Stimulated activated CD4-positive, alpha-beta T cell treated with anti-CD3 and anti-CD28 coated beads, TNF-alpha, amount 100 ng/mL, for 24 hours (primary cell): ENCODE measurements around the gene ABL2.
A peak's percentile ranks its signal among the peaks of the same experiment; 100 is the strongest.
"Not testable (repeated sequence)": the region's sequence is repeated elsewhere in the genome, so short reads cannot be mapped to it uniquely, and the experiment has no call there.

Experiments used
- DNase-seq, 3 experiments: peaks; one replicate each; pipeline ENCODE4 v3.0.0-alpha.2; 2020; ENCODE audit warnings: low read depth in 3 of 3

Gene ABL2

DNA sequence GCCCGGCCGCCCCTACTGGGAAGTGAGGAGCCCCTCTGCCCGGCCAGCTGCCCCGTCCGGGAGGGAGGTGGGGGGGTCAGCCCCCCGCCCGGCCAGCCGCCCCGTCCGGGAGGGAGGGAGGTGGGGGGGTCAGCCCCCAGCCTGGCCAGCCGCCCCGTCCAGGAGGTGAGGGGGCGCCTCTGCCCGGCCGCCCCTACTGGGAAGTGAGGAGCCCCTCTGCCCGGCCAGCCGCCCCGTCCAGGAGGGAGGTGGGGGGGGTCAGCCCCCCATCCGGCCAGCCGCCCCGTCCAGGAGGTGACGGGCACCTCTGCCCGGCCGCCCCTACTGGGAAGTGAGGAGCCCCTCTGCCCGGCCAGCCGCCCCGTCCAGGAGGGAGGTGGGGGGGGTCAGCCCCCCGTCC is 93.8 kb downstream of the ABL2 start:
- DNase-seq: not testable (repeated sequence)

DNA sequence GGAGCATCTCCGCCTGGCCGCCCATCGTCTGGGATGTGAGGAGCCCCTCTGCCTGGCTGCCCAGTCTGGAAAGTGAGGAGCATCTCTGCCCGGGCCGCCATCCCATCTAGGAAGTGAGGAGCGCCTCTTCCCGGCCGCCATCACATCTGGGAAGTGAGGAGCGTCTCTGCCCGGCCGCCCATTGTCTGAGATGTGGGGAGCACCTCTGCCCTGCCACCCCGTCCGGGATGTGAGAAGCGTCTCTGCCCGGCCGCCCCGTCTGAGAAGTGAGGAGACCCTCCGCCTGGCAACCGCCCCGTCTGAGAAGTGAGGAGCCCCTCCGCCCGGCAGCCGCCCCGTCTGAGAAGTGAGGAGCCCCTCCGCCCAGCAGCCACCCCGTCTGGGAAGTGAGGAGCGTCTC is 94.3 kb downstream of the ABL2 start:
- not testable (repeated sequence) for DNase-seq

DNA sequence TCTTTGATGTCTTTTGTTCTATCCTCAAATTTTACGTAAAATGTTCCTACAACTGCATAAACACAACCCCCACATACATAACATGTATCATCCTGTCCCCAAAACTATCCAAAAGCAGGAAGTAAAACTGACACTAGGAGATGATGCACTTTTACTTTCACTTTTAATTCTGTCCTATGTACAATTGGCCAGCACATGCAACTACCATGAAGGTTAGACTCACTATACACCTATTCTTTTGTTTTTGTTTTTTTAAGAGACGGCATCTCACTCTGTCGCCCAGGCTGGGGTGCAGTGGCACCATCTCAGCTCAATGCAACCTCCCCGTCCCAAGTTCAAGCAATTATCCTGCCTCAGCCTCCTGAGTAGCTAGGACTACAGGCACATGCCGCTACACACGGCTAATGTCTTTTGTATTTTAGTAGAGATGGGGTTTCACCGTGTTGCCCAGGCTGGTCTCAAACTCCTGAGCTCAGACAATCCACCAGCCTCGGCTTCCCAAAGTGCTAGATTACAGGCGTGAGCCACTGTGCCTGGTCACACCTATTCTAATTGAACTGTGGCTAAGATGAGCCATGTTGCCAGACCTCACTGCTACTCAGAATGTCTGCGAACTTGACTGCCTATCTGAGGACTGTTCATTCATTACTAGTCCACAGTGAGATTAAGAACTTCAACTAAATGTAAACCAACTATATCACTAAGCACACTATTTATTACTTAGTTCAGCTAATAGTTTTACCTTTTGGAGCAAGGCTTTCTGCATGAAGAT is 99.6 kb downstream of the ABL2 start:
- no peak for DNase-seq

DNA sequence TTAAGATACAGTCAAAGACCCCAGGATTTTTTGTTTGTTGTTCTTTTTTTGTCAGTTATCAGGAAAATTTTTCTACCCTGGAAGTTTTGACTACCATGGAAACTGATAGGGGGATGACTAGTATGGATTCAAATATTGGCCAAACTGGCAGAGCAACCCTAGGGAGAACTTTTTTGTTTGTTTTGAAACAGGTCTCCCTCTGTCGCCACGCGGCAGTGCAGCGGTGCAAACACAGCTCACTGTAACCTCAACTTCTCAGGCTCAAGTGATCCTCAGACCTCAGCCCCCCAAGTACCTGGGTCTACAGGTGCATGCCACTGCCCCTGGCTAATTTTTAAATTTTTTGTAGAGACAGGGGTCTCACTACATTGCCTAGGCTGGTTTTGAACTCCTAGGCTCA is 101.0 kb downstream of the ABL2 start:
- DNase-seq: no peak

DNA sequence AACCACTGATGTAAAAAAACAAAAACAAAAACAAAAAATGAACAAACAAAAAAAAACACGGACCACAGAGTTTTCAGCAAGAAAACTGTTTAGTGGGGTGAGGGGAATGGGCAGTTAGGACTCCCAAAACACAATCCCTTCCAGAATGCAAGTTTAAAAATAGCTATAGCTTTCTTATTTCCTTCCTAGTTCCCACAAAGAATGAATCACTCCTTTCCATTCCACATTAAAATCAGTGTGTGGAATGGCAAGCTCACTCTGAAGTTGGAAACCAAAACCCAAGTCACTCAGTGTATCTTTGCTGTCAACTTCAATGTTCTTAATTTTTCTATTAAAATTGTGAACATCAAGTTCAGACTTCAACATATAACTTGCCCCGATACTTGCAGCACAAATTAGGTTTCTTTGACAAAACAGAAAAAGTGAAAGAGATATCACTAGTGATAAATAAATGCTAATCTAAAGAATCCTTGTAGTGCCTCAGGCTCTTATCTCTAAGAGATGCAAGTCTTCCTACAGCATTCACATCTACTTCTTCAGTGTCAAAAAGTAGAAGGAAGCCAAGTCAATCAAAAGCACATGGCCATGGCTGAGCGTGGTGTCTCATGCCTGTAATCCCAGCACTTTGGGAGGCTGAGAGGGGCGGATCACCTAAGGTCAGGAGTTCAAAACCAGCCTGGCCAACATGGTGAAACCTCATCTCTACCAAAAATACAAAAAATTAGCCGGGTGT is 102.1 kb downstream of the ABL2 start:
- DNase-seq: no peak

DNA sequence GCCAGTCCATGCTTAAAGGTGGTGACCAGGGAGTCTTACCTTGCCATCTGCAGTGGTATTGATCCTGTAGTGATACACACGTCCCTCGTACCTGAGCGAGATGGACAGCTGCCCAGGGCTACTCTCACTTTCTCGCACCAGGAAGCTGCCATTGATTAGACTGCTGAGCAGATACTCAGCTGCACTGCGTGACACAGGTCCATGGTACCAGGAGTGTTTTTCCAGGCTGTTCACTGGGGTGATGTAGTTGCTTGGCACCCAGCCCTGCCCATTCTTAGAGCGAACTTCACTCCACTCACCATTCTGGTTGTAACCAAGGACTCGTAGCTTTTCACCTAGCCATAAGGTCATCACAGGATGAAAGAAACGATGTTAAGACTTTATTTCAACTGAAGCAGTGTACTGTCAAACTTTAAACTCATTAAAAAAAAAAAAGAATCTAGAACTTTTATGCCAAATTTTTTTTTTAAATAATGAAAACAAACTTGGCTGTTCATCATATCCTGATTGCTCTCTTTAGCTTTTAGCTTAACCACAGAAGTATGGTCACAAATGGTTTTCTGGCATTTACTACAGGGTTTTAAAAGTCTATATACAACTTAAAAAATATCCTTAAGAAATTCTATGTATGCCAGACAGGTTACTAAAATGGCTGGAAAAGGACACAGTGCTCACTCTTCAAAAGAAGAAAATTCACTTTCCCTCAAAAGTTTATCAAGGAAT is 103.0 kb downstream of the ABL2 start:
- DNase-seq: no peak

DNA sequence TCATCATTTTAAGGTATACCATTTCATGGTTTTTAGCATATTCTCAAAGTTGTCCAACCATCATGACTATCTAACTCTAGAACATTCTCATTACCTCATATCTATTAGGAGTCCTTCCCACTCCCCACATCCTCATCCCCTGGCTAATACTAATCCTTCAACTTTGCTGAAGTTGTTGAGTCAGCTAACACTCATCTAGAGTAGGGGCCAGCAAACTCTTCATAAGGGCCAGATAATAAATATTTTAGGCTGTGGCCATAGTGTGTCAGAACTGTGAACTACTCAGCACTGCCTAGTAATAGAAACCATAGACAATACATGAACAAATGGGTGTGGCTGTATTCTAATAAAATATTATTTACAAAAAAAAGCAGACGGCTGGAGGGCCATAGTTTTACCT is 104.6 kb downstream of the ABL2 start:
- no peak for DNase-seq

DNA sequence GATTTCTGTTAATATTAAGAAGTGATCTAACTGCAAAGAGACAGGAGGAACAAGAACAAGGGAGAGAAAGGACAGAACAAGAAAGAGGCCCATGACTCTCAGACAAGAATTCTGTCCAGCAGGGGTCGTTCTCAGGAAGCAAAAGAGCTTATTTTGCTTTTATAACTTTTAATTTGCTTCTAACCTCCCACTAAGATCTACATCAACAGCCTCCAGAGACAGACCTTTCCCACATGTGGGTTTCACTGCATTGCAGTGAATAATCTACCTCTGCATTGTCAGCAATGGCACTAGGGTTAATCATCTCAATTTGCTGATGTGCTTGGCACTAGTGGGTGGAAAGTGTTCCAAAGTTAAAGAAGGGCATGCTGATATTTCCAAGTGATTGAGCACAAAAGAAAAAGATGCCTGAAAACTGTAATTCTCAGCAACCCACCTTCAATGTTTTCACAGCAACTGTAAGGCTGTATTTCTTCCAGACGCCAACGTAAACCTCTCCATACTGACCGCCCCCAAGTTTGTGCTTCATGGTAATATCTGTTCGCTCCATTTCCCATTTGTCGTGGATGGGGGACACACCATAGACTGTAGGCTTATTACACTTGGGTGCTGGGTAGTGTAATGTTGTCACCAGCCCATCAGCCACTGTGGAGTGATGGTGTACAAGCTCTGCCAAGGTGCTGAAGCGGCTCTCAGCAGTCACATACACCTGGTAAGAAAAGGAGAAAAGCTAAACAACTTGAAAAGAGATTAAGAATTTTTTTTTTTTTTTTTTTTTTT is 108.1 kb downstream of the ABL2 start:
- peak in 1 of 3 experiments; percentile 36 for DNase-seq

DNA sequence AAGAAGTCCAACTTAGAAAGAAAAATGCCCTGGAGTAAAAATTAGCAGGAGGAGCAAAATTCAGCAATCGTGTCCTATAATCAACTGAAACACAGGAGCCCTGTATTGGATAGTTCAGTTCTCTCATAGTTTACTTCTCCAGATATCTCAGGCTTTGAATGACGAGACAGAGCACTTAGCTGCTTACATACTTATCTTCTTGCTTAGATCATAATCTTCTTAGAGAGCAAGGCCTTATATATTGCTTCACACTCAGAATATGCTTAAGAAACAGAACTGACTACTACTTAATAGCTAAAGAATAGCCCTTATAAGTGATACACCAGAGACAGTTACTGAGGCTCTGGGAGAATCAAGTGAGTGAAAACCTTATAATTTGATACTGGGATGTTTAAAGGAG is 108.7 kb downstream of the ABL2 start:
- DNase-seq: no peak

DNA sequence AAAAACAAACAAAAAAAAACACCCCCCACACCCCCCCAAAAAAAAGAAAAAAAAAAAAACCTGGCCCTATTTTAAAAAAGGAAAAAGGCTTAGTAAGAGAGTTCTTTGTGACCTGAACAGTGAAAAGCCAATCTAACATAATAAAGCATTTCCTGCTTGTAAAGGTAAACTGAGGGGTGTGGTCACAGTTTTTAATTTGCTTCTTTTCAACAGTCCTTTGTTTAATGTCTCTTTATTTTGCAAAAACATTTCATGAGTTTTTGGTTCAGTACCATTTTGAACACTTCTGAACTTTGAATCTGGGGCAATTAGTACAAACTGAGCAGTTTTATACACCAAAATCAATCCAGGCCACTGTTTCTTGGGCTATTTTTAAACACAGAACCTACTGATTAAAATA is 110.0 kb downstream of the ABL2 start:
- DNase-seq: no peak

DNA sequence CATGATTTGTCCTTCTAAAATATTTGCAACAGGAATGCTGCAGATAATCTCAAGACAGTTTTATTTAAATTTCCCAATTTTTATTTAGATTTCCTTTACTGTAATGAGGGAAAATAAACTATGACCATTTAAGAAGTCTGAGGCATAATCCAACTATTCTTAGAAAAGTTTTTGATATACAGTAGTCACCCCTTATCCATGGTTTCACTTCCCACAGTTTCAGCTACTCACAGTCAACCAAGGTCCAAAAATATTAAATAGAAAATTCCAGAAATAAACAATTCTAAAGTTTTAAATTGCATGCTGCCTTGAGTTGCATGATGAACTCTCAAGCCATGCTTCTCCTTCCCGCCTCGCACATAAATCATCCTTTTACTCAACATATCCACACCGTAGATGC is 114.3 kb downstream of the ABL2 start:
- DNase-seq: no peak

DNA sequence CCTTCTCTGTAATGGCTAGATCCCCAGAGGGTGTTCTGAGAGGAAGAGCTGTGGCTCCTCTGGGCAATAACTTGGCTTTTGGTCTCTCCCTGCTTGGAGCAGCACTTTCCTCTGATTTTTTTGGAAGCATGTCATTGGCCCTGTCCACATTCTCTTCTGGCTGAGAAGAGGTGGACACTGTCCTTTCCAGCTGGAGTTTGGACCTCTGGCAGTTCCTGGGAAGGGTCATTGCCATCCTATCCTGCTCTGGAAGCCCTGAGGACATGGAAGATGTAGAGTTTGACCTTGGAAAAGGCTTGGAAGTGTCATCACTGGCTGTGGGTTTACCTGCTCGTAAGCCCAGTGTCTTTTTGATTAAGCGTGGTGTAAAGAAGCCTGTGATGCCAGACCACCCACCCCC is 120.8 kb downstream of the ABL2 start:
- DNase-seq: no peak

DNA sequence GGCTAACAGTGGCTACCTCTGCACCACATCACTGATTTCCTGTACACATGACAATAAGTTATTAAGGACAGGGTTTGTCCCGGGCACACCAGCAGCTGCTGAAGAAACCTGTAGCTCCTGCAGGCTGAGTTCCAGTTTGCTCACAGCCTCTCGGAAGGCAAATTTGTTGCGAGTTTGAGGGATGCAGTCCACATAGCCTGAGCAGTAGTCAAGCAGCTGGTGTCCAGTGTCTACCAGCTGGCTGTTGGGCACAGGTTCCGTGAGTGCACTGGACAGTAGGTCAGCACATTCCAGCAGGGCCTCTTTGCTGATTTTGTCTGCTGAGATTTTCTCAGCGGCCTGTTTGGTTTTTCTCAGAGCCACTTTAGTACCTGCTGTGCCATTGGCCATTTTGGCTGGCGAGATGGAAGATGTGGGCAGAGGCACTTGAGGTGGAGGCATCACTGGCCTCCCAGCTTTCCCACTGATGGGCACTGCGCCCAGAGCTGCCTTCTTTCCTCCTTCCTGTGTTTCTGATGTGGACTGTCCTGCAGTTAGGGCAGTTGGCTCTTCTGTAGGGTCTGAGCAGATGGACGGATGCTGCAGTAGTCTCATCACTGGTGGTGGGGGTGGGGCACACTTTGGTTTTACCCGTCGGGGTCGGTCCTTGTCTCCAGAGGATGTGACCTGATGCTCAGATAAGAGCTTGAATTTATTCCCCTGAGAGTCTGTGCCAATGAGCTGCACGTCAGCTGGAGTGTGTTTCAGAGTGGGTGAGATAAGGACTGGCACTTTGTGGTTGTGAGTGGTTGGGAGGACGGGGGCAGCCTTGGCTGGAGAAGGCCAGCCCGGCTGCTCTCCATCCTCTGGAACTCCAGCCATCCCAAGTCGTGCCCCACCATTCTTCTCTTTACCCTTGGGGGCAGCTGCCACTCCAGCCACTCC is 121.5 kb downstream of the ABL2 start:
- DNase-seq: no peak

DNA sequence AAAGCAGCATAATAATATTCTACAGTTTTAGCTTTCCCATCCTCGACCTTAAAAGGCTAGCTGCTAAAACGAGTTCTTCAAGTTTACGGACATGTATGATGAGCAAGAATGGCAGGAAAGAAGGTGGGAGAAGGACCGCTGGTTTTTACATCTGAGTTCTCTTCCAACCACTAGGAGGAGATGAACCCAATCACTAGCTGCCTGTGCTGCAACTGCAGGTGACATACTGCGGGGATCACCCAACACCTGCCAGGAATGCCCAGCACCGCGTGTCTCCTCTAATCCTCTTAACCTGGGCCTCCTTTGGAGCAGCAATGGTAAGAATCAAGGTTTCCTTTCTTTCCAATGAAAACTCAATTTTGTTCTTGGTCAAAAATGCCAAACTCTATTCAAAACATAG is 124.1 kb downstream of the ABL2 start:
- no peak for DNase-seq

DNA sequence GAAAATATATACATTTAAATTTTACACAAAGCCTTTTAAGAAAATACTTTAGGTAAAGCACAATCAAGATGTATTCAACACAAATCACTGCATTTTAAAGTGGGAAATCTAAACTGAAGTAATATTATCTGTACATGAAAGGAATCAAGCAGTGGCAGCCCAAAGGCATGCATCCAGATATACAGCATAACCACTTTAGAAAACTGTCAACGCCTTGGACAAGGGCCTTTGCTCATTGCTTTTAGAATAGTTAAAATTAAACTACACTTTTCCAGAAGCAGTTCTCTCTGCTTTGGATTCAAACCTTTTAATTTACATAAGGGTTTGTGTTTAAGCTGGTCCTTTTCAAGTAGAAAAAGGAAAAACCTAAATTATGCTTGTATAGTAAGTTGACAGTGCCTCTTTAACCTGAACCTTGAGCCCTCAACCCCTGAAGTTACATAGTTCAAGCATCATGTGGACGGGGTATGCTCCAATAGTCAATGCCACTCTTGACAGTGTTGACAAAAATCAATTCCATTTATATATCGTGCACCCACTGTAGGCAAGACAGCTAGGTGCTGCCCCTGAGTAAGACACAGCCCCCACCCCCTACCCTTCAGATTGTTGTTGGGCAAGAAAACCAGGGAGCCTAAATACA is 124.7 kb downstream of the ABL2 start:
- DNase-seq: no peak

DNA sequence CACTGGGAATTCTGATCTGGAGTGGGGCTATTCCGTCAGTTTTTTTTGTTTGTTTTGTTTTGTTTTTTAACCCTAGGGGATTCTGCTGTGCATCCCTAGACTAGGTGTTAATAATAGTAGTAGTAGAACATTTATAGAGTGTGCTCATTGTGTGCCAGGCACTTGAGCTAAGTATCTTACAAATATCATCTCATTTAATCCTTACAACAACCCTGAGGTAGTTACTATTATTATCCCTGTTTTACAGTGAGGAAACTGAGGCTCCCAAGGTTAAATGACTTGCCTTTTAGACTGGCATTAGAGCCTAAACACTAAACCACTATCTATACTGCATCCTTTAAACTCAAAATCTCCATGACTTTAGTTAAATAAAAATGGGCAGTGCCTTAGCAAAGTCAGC is 125.5 kb downstream of the ABL2 start:
- DNase-seq: no peak

DNA sequence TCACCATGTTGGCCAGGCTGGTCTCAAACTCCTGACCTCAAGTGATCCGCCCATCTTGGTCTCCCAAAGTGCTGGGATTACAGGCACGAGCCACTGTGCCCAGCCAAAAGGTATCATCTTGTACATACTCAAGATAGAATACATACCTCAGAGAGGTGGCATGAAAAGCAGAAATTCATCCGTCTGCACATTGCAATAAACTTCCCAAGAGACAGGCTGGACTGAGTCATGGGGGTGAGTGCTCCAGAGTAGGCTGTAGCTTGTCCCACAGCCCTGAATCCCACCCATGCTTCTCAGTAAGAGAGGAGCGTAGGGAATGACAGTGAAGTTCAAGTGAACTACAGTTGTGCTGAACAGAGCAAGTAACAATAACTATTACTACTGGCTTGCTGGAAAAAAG is 127.9 kb downstream of the ABL2 start:
- no peak for DNase-seq

DNA sequence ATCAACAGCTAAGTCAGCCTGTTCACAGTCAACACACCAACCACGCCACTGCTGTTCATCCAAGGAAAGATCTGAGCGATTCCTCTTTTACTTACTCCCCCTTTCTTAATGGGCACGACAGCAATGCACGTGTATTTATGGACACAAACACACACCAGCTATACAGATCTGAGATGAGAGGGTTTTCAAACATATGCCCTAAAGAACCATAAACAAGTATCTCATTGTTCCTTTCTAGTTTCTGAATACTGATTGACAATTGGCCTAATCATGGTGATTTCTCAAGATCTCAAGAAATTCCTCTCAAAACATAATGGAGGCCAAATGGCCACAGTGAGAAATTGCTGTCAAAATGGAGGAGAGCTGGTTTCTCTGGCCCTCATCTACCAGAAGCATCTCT is 129.6 kb downstream of the ABL2 start:
- DNase-seq: no peak

DNA sequence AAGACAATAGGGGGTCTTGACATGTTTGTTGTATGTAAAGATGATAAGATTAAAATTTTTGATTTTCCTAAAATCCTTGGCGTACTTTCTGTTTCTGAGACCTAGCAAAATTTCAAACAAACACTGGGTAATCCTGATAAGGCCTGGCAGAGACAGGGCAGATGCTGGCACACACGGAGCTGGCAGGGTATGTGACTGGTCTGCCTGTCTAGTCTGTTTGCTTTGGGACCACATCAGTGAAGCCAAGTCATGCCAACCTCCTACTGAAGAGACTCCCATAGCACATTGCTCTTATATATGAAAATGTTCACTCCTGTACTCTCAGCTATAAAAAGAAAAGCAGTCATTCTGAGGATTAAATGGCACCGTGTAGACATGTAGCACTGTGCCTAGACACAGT is 133.6 kb downstream of the ABL2 start:
- DNase-seq: no peak

DNA sequence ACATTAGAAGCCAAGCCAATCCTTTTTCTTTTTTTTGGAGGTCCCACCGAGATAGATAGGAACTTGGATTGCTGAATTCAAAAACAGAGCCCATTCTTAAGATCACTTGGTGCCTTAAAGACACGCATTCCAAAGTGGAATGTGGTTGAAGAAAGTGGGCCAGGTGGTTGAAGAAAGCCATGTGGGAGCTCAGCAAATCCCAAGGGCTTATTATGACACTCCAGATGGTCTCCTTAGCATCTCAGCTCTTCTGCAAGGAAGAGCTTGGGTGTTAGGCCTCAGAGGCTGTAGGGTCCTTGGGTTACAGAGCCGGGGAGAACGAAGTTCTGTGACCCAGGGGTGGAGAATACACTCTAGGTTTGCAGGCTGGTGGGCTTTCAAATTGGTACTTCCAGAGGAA is 134.1 kb downstream of the ABL2 start:
- DNase-seq: no peak
